ENCODE measurements around the gene HACD1. TPM values are rescaled to one million over a fixed set of nuclear protein-coding genes. Genes with fewer than 3 reads are reported as not detected.

The HACD1 gene
- total RNA-seq, 1 experiment from 2014 or later: 35.5 TPM

DNA sequence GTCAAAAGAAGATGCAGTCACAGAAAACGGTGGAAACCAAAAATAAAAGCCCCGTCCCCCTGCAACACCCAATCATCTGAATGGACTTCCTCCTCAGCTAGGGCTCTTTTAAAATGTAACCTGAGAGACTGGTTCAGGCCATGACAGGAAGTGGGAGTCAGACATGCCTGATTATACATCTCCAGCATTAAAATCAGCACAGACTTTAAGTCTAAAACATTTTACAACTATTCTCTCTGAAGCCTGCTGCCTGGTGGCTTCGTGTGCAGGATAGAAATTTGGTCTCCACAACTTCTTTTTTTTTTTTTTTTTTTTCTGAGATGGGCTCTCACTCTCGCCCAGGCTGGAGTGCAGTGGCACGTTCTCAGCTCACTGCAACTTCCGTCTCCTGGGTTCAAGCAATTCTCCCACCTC, 30.3 kb downstream of the HACD1 start:
- no peak for DNase-seq (ENCODE audit: low spot score)

DNA sequence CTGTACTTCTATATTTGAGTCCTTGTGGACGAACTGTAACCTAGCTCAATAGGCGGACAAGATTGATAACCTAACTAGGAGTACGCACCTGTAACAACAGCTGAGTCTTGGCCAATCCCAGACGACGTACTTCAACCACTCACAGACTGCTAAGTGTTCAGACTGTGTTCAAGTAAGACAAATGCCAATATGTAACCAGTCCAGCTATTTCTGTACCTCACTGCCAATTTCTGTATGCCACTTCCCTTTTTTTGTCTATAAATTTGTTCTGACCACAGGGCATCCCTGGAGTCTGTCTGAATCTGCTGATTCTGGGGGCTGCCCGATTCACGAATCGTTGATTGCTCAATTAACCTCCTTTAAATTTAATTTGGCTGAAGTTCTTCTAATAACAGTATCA, 32.2 kb downstream of the HACD1 start:
- DNase-seq (ENCODE audit: low spot score): no peak

DNA sequence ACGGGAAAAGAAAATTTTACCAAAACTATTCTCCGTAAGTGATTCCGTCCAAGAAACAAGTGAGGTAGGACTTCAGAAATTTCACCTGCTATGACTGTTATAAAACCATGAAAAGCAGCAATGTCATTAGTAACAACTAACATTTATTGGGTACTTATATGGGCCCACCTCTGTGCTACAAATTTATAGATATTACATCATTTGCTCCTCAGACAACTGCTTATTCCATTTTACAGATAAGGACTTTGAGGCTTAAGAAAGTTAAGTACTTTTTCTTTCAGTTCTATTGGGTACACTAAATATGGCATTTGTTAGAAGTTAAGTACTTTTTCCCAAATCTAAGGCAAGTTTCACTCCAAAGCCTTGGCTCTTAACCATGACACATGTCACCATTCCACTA, 36.3 kb downstream of the HACD1 start:
- DNase-seq (ENCODE audit: low spot score): no peak

DNA sequence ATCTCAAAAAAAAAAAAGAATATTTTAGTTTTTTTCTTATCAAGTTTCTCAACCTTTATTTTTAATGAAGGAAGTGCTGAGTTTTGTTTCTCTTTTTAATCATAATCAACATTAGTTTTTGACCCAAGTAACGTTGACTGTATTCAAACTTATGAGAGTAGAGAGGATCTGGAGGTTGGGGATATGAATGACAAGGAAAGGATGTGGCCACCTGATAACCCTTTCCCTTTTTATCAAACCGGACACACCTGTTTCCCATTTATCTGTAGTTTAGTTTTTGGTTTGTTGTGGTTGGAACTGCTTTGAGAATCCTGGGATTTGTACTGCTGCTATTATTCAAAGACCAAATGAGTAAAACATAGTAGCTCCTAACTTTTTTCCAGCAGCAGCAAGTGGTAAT, 38.6 kb downstream of the HACD1 start:
- no peak for DNase-seq (ENCODE audit: low spot score)

DNA sequence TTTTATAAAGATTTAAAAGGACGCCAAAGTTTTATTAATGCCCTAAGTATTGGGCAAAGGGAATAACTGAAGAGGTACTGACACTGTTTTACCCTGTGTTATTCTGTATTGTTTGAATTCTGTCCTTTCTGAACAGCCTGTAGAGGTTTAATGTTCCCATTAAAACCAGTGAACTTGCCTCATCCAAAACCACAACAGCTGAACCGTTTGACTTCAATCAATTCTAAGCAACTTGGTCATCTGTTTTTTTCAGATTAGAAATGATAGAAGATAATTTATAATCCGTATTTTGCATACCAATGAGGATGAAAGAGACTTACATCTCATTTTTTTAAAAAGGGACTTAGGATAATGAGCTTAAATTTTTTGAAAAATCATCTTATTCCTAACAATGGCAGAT, 40.4 kb downstream of the HACD1 start:
- no peak for DNase-seq (ENCODE audit: low spot score)

DNA sequence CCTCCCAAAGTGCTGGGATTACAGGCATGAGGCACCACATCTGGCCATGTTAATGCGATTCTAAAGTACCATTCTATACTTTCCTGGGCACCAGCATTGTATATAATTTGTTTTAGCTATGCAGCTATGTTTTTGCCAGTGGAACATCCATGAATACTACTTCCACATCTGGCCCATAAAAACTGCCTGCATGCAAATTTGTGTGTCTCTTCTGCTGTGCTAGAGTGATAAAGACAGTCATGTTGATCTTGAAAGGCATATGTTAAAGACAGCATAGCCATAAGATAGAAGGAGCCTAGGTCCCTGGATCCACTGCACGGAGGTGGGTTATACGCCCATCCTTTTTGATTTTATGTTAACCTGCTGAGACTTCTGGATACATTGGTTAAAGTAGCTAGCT, 52.3 kb downstream of the HACD1 start:
- DNase-seq (ENCODE audit: low spot score): no peak

DNA sequence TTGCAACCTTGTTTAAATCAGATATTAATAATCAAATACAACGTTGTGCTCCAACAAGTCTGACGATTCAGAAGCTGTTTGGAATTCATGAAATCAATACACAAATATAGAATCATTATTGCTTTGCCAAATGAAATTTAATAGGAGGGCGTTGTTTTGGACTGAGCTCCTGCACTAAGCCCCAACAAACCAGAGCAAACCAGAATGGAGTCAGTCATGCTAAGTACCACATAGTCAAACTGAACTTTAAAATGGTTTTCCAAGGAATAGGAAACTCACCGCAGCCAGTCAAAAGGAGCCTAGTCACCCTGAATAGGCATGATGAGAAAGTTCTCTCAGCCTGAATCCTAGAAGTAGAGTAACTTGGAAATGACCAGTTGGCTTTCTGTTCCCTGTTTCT, 53.7 kb downstream of the HACD1 start:
- DNase-seq (ENCODE audit: low spot score): no peak

DNA sequence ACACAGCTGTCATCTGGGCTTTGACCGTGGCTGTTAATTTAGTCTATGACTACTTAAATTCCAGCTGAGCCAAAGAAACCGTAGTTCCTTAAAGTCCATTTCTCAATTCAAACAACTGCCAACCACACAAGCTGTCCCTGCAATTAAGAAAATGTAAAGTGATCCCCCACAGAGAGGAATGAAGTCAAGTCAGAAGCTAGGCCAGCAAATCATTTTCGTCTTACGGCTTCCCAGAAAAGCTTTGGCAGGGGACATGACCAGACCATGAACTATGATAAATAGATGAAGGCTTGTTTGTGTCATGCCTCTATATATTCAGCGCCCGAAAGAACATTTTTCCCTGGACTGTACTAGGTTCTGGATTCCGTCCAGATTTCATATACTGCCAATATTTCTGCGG, 54.6 kb downstream of the HACD1 start:
- DNase-seq (ENCODE audit: low spot score): peak; percentile 87

DNA sequence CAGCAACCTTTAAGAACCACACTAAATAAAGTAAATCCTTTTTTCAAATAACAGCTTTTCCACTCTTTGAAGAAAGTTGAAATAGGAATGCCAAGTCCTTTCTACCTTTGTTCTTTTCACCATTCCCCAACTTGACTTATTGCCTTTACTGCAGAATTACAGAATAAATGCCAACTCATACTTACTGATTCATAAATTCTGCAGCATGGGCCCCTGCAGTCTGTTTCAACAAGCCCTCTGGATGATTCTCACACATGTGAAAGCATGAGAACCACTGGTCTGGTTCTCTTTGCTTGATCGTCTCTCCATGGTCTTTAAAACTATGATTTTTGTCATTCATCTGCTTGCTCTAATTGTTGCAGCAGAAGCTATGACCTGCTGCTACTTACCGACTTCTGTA, 56.1 kb downstream of the HACD1 start:
- no peak for DNase-seq (ENCODE audit: low spot score)

DNA sequence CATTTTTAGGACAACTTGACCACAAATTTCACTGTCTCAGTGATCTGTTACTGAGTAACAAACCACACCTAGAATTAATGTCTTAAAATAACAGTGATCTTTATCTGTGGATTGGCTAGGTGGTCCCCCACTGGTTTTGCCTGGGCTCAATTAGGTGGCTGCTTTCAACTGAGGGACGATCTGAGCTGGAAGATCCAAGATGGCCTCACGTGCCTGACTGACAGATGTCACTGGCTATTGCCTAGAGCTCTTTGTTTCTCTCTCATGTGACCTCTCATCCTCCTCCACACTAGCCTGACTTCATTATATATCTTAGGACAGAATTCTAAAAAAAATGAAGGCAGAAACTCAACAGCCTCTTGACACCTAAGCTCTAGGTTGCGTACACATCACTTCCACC, 59.7 kb downstream of the HACD1 start:
- no peak for DNase-seq (ENCODE audit: low spot score)

DNA sequence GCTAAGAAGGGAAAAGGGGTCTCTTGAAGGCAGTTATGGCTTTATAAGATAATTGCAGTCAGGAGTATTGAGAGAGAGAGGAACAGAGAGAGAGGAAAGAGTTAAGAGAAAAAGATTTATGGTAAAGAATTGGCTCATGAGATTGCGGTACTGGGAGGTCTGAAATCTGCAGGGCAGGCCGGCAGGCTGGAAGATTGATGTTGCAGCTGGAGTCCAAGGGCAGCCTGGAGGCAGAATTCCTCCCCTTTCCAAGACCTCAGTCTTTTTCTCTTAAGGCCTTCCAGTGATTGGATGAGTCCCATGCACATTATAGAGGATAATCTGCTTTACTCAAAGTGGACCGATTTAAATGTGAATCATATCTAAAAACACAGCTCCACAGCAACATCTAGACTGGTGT, 68.4 kb downstream of the HACD1 start:
- no peak for DNase-seq (ENCODE audit: low spot score)

DNA sequence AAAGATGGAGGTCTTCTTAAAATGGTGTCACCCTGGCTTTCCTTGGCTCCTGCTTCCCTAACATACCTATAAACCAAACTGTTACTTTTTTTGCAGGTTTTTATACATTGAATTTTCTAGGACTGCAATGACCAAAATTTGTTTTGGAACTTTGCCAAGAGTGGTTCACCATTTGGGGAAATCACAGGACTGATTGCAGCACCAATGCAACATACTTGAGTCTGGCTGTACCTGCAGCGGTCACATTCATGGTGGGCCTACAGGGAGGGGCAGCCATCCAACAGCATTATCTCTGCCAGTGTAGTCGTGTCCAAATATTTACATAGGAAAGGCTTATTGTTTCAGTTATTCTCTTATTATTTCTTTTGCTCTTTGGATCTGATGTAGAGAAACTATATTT, 69.0 kb downstream of the HACD1 start:
- DNase-seq (ENCODE audit: low spot score): no peak

DNA sequence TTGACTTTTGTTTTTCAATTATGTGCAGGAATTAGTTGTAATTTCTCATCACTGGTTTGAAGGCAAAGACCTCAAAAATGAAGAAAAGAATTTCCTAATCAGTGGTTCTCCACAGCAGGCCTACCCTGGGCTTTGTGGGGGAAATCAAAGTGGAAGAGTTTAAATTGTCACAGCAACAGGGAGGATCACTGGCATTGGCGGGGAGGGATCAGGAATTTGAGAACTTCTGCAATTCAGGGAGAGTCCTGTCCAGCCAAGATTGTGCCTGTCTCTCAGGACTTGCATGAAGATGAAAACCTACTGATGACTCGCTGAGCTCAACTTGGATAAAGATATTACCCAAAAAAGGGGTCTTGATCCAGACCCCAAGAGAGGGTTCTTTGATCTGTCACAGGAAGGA, 70.1 kb downstream of the HACD1 start:
- DNase-seq (ENCODE audit: low spot score): no peak

DNA sequence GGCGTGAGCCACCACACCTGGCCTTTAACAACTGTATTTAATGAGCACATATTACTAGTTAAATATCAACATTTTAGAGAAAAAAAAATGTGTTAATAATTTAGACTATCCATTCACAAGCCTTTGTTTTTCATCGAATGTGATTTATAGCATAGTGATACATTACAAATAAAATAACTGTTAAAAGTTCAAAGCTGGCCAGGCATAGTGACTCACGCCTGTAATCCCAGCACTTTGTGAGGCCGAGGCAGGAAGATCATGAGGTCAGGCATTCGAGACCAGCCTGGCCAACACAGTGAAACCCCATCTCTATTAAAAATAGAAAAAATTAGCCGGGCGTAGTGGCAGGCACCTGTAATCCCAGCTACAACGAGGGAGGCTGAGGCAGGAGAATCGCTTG, 72.7 kb downstream of the HACD1 start:
- no peak for DNase-seq (ENCODE audit: low spot score)

Other genes with a start within 250 kb of the HACD1 start
- 0.14 TPM in 1 of 2 replicates, not detected in the other for gene ST8SIA6, start 162.8 kb downstream of the HACD1 start, total RNA-seq (2014; rRNA removed; shearing (Covaris generic))
- 9.3 and 15.3 TPM in 2 replicates for gene STAM, start 26.8 kb upstream of the HACD1 start, total RNA-seq (2014; rRNA removed; shearing (Covaris generic))
- gene TMEM236, start 134.8 kb upstream of the HACD1 start, total RNA-seq (2014; rRNA removed; shearing (Covaris generic)): 0.04 TPM in 1 of 2 replicates, not detected in the other
- not detected in 2 replicates for gene MRC1, start 192.0 kb upstream of the HACD1 start, total RNA-seq (2014; rRNA removed; shearing (Covaris generic))